ENCODE results near the gene KLF16.

Gene KLF16

GRCh38 chr19:1839658-1840540 lies 23.5 kb downstream of the KLF16 start:
- no peak for DNase-seq

GRCh38 chr19:1837625-1838105 lies 25.7 kb downstream of the KLF16 start:
- peak; percentile 72 to 76 for DNase-seq

DNA sequence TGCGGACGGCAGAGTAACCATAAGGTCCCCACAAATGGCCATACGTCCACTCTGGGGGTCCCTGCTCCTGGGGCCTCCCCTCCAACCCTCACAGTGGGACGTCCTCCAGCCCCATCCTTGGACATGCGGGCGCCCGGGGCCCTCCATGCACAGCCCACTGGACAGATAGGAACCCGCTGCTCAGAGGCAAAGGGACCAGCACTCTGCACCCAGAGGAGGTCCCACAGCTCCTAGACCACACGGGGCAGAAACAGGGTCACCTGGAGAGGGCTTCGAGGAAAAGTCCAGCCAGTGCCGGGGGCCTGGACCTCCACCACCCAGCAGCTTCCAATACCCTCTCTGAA lies 26.2 kb downstream of the KLF16 start:
- no peak for DNase-seq

DNA sequence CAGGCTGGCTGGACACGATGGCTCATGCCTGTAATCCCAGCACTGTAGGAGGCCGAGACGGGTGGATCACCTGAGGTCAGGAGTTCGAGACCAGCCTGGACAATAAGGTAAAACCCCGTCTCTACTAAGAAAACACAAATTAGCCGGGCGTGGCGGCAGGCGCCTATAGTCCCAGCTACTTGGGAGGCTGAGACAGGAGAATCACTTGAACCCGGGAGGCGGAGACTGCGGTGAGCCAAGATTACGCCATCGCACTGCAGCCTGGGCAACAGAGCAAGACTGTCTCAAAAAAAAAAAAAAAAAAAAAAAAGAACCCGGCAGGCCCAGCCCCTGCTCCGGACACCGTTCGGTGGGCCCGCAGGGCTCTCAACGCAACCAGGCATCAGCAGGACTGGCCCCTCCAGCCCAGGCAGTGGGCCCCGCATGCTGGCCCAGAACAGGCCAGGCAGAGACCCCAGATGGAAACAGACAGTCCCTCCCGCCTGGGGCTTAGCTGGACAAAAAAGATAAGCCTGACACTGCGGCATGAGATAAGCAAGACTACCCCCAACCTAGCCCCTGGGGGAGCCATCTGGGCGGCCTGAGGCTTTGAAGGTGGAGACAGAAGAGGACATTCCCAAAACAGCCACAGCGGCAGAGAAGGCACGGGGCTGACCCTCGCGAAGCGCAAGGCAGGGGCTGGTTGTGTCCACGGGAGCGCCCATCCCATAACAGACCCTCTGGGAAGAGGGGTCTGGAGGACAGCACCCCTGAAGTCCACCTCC lies 26.7 kb downstream of the KLF16 start:
- DNase-seq: no peak

DNA sequence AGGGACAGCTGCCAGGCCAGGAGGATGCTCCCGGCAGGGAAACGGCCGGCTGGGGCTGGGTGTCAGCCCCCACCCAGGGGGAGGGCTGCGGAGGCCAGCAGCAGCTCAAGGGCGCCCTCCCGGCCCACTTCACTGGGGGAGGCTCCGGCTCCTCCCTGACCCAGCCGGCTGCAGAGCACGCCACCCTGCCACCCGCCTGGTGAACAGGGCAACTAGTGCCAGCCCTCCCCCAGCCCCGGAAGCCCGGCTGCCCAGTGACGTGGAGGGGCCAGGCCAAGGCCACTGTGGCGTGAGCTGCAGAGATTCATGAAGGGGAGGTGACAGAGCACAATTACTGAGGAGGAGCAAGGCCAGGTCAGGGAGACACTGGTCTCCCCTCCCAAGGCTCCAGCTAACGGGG lies 29.8 kb downstream of the KLF16 start:
- no peak for DNase-seq

DNA sequence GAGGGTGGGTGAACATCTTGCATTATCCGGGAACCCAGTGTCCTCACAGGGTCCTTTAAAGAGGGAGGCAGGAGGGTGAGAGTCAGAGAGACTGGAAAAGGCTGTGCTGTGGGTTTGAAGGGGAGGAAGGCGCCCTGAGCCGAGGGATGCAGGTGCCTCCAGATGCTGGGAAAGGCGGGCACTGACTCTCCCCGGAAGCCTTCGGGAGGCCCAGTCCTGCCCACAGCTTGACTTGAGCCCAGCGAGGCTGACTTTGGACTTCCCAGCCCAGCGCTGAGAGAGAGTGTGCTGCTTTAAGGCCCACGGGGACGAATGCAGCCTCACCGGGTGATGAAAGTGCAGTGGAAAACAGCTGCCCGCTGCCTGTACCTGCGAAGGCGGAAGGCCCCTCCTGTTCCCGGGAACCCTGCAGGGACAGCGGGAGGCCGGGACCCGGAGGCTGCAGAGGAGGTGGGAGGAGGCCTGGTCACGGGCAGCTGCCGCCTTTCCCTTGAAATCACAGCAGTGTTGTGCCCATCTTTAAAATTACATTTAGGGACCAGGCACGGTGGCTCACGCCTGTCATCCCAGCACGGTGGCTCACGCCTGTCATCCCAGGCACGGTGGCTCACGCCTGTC lies 31.2 kb downstream of the KLF16 start:
- no peak for DNase-seq

DNA sequence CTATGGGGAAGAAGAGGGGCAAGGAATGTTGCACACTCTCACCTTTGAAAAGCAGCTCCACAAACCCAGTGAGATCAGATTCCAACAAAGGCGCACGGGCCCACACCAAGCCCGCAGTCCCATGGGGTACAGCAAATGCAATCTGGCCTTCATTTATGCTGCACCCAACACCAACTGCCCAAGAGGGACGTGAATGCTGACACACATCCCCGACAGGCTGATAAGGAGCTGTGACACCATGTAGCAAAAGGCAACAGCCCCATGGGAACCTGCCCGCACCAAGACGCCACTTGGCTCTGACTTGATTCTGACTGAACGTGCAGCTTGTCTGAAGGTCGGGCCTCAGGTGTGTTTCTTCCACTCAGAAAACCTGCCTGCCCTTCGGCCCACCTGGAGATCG lies 32.4 kb downstream of the KLF16 start:
- no peak for DNase-seq

GRCh38 chr19:1830568-1830967 lies 32.8 kb downstream of the KLF16 start:
- no peak for DNase-seq

DNA sequence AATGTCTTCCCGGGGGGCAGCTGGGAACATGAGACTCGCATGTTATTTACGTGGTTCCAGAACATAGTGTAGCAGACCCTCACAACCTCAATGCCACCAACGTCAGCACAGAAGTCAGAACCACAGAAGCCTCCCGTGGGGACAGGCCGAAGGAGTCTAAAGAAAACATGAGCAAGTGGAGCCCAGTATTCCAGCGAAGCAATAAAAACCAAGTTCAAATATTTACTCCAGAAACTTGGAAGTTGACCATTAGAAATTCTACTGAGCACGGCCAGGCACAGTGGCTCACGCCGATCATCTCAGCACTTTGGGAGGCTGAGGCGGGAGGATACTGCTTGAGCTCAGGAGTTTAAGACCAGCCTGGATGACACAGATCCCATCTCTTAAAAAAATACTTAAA lies 33.4 kb downstream of the KLF16 start:
- DNase-seq: no peak

GRCh38 chr19:1828279-1829238 lies 34.8 kb downstream of the KLF16 start:
- no peak for DNase-seq

GRCh38 chr19:1827566-1828278 lies 35.7 kb downstream of the KLF16 start:
- no peak for DNase-seq

DNA sequence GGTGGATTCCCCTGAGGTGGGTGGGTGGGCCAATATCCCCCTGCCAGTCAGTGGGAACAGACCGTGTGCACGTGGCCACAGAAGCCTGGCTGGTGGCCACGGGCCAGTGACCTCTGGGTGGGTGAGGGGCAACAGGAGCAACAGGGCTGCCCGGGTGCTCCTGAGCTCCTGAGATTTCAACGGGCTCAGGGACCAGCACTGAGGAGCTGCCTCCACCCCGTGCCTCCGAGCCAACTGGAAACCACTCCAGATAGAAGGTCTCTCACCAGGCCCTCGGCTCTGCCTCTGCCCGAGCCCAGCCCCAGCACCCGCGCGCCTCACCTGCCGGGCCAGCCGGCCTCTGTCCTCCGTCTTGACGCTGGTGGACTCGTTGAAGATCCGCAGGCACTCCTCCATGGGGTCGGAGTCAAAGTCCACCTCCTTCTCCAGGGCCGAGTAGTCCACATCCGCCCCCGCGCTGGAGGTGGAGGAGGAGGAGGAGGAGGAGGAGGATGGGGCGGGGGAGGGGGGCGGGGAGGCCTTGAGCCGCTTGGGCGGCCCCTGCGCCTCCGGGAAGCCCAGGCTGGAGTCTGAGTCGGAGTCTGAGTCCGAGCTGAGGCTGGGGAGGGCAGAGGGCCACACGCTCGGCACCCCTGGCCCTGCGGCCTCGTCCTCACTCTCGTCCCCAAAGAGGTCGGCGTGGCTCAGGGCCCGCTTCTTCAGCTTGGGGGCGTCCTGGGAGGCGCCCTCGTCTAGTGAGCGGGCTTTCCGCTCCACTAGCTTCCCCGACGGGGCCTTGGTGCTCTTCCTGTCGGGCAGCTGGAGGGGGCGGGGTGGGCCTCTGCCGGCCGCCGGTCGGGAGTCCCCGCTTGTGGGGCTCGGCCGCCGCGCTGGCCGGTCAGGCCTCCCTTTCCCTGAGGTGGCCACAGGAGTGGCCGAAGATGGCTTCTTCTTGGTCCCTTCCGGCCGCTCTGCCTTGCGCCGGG lies 36.5 kb downstream of the KLF16 start:
- DNase-seq: no peak

DNA sequence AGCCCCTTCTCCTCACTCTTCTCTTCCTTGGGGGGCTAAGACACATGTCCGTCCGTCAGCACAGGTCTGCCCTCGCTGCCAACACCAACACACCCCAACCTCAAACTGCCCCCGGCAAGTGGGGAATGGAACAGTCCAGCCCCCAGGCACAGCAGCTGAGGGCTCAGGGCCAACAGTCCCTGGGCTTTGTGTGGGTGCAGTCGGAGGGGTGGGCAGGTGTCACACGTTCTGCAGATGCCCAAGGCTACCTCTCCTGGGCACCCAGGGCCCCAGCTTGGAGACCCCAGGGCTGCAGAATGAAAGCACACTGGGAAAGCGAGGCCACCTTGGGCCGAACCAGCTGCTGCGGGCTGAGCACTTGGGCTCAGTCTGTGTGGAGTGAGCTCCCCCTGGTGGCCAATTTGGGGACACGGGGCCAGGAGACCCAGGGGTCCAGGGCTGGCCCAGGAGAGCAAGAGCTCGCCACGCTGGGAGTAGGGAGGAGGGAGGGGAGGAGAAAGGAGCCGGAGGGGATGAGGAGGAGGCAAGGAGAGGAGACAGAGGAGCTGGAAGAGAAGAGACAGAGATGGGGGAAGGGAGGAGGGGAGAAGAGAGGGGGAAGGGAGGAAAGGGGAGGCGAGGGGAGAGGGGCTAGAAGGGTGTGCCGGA lies 37.3 kb downstream of the KLF16 start:
- peak; percentile 78 to 83 for DNase-seq

DNA sequence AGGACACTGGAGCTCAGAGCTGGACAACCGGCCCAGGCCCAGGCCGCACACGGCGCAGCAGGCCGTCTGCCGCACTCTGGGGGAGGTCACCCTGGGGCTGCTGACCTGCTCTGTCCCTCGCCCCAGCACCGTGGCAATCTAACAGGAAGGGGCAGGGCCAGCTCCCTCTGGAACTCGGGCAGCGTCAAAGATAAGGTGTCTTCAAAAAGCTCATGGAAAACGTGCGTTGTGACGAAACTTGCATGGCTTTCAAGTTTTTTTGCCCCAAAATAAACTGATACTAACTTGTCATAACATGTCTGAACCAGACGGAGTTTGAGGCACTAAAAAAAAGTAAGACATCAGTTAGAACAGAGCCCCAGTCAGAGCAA lies 39.1 kb downstream of the KLF16 start:
- DNase-seq: no peak

DNA sequence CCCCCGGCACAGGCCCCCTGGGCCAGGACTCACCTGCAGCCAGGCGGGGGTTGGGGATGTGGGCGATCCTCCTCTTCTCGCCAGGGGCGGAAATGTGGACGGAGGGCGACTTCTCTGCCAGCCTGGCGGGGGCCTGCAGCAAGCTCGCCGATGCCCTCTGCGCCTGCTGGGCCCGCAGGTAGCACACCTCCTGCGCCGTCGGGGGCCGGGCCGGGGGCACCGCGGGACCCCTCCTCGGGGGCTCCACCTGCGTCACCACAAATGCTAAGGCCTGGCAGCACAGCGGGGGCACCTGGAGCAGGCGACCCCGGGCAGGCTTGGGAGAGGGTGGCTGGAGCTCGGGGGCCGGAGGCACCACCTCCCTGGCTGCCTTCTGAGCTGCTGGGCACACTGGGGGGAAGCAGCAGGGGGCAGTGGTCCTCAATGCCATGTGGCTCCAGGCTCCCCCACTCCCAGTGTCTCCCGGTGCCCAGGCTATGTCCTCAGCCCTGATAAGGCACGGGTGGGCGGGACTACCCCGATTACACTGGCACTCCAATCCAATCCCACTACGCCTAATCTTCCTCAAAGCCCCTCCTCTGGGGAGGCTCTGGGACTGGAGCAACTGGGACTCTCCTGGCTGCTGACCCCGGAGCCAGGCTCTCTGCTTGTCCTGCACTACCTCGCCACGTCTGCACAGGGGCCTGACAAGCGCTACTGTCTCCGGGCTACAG lies 39.7 kb downstream of the KLF16 start:
- no peak for DNase-seq

- DNase-seq: no peak
Observed at GRCh38 chr19:1823020-1823419, 40.4 kb downstream of the KLF16 start.

GRCh38 chr19:1822210-1822609 lies 41.2 kb downstream of the KLF16 start:
- no peak for DNase-seq

- no peak for DNase-seq
Observed at GRCh38 chr19:1819341-1820255, 43.8 kb downstream of the KLF16 start.
